Gastroesophageal sphincter (tissue), 4 donors: ENCODE results near the gene ABI2. TPM values are rescaled to one million over a fixed set of nuclear protein-coding genes. Genes with fewer than 3 reads are reported as not detected.
"Not testable (repeated sequence)": the region's sequence is repeated elsewhere in the genome, so short reads cannot be mapped to it uniquely, and the experiment has no call there.

Experiments used
- ATAC-seq: fragments of 150-250 bp; one replicate; pipeline ENCODE4 v1.9.1; 2016; ENCODE audit warnings: mild to moderate bottlenecking, moderate library complexity
- H3K27ac ChIP-seq, 4 donors: fragments of 200-600 bp; sonication (generic) in 3 of 4; 1 replicate in 3 of 4; 2 replicates in 1 of 4; pipeline ENCODE4 v1.5.1; 2016 to 2019
- H3K27me3 ChIP-seq: fragments of 200-600 bp; sonication (generic); one replicate; pipeline ENCODE4 v1.5.1; 2019
- H3K36me3 ChIP-seq, 2 donors: fragments of 200-600 bp; sonication (generic); one replicate each; pipeline ENCODE4 v1.5.1; 2019; ENCODE audit warnings: control low read depth in 1 of 2
- H3K4me1 ChIP-seq, 3 donors: fragments of 200-600 bp; sonication (generic); 1 replicate in 2 of 3; 2 replicates in 1 of 3; pipeline ENCODE4 v1.5.1; 2016 to 2019; ENCODE audit warnings: control low read depth in 2 of 3
- H3K4me3 ChIP-seq, 2 donors: fragments of 200-600 bp; sonication (generic); one replicate each; pipeline ENCODE4 v1.5.1; 2019; ENCODE audit warnings: mild to moderate bottlenecking in 1 of 2, moderate library complexity in 1 of 2
- H3K9me3 ChIP-seq, 3 donors: fragments of 200-600 bp; sonication (generic); one replicate each; pipeline ENCODE4 v1.5.1; 2017 to 2019; ENCODE audit warnings: control low read depth in 2 of 3
- CTCF ChIP-seq, 4 experiments: fragments of 200-600 bp in 2 of 4; fragments of 450-650 bp in 2 of 4; sonication (generic) in 1 of 4; IDR thresholded peaks; one replicate each; pipeline ENCODE4 v1.5.1; 2017 to 2019; ENCODE audit warnings: antibody characterized with exemption in 4 of 4, mild to moderate bottlenecking in 2 of 4, moderate library complexity in 2 of 4
- EP300 ChIP-seq: sonication (generic); formaldehyde crosslinking; IDR thresholded peaks from one replicate; pipeline ENCODE4 v1.6.1; 2017; ENCODE audit warnings: antibody characterized with exemption, mild to moderate bottlenecking
- POLR2A ChIP-seq, 2 donors: fragments of 450-650 bp; IDR thresholded peaks; one replicate each; pipeline ENCODE4 v1.6.1; 2017; ENCODE audit warnings: antibody characterized with exemption in 2 of 2, mild to moderate bottlenecking in 2 of 2, moderate library complexity in 1 of 2
- POLR2AphosphoS5 ChIP-seq: sonication (generic); formaldehyde crosslinking; IDR thresholded peaks from one replicate; pipeline ENCODE4 v1.6.1; 2017; ENCODE audit warnings: antibody characterized with exemption
- WGBS, 2 donors: methylation state at CpG; one replicate each; pipeline ENCODE4 v1.1.5; 2018; ENCODE audit warnings: low coverage in 1 of 2; 5-methylcytosine and 5-hydroxymethylcytosine counted together
- total RNA-seq, 4 donors: library from RNA; depleted of rRNA; stranded (reverse); fragments of >200 nt; gene quantifications; one replicate each; pipeline ENCODE4 v1.1.0, GENCODE V29; 2016

Gene ABI2
- total RNA-seq, 4 donors from 2014 or later = 33.0 to 57.5 (median 45.0) TPM

DNA sequence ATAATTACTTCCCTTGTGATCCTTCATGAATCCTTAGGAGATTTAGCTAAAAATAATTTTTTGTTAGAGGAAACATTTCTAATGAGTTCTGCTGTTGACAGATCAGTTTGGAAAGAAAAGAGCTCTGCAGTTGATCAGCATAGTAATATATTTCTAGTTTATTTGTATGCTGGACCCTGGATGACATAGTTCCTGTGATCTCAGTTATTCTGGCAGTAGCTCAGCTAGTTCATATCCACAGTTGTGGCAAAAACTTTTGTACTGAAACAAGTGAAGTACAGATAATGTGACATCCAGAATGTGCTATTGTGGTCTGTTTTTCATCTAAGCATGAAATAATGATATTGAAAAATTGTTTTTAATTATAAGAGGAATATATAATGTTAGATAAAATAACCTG, 33.7 kb downstream of the ABI2 start:
- no peak for ATAC-seq
- no peak for TF ChIP-seq EP300
- TF ChIP-seq POLR2A (IDR thresholded peaks at IDR 0.05) = no peak
- TF ChIP-seq CTCF (IDR thresholded peaks at IDR 0.05) = no peak
- no peak for TF ChIP-seq POLR2AphosphoS5
- H3K4me1 ChIP-seq = peaks cover 0 to 29% (median 11%) of the 10 kb centered on the region in 3 donors
- no peaks in the 10 kb centered on the region for H3K27me3 ChIP-seq
- H3K9me3 ChIP-seq = no peaks in the 10 kb centered on the region
- H3K36me3 ChIP-seq = no peaks in the 10 kb centered on the region
- peak overlapping the region in 2 of 4 donors; percentile 56 to 59 for H3K27ac ChIP-seq
- no peak overlapping the region for H3K4me3 ChIP-seq

DNA sequence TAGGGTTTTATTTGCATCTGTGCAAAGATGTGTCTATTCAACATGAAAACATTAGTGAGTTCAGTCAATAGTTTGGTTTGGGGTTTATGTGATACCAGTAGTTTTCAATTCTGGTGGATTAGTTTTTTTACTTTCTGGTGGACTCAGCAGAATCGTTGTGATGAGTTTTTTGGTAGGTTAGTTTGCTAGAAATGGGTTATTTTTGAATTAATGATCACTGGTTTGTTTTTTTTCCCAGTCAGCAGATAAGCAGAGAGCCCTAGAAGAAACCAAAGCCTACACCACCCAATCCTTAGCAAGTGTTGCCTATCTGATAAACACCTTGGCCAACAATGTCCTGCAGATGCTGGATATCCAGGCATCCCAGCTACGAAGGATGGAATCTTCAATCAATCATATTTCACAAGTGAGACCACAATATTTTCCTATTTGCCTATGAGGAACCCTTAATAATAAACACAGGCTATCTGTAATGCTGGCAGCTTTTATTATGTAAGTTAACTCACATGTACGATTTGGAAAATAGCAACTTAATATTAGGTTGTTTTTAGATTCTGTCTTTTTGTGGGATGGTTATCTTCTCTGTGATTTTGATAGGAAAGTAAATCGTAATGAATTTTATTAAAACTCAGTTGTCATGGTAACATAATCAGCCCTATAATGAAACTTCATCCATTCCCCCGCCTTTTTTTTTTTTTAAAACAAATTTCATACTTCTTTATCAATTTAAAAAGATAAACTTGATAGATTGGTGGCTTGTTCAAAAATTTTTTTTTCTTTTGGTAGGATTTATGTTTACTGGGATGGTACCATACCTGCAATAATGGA, 38.7 kb downstream of the ABI2 start:
- Histone ChIP-seq H3K36me3 (no peaks in the 10 kb centered on the region), H3K4me1 (peaks cover 0 to 12% (median 3%) of the 10 kb centered on the region in 3 donors), H3K9me3 (no peaks in the 10 kb centered on the region), H3K4me3 (no peak overlapping the region), H3K27ac (no peak overlapping the region), H3K27me3 (no peaks in the 10 kb centered on the region)
- no peak for ATAC-seq
- 89 to 90% methylated on average over 5 of the region's 5 CpGs for WGBS, 2 donors
- TF ChIP-seq POLR2A (IDR thresholded peaks at IDR 0.05) (no peak), CTCF (IDR thresholded peaks at IDR 0.05) (no peak), POLR2AphosphoS5 (no peak), EP300 (no peak)

DNA sequence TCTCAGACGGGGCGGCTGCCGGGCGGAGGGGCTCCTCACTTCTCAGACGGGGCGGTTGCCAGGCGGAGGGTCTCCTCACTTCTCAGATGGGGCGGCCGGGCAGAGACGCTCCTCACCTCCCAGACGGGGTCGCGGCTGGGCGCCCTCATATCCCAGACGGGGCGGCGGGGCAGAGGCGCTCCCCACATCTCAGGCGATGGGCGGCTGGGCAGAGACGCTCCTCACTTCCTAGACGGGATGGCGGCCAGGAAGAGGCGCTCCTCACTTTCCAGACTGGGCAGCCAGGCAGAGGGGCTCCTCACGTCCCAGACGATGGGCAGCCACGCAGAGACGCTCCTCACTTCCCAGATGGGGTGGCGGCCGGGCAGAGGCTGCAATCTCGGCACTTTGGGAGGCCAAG, 44.5 kb downstream of the ABI2 start:
- no CpG with 5 or more reads among the region's 31 CpGs for WGBS, 2 donors
- not testable (repeated sequence) for H3K9me3 ChIP-seq, H3K4me3 ChIP-seq, H3K27me3 ChIP-seq, H3K27ac ChIP-seq, ATAC-seq, H3K4me1 ChIP-seq, H3K36me3 ChIP-seq

GRCh38 chr2:203376173-203376572, 48.0 kb downstream of the ABI2 start:
- H3K4me1 ChIP-seq = no peaks in the 10 kb centered on the region
- no peaks in the 10 kb centered on the region for H3K9me3 ChIP-seq
- no peaks in the 10 kb centered on the region for H3K36me3 ChIP-seq
- ATAC-seq = no peak
- H3K4me3 ChIP-seq = no peak overlapping the region
- H3K27ac ChIP-seq = no peak overlapping the region
- H3K27me3 ChIP-seq = no peaks in the 10 kb centered on the region
- no peak for TF ChIP-seq POLR2A (IDR thresholded peaks at IDR 0.05)
- no peak for TF ChIP-seq CTCF (IDR thresholded peaks at IDR 0.05)
- no peak for TF ChIP-seq EP300
- TF ChIP-seq POLR2AphosphoS5 = no peak

GRCh38 chr2:203379156-203379555, 51.0 kb downstream of the ABI2 start:
- WGBS, 2 donors = 91 to 100% methylated on average over 2 to 3 of the region's 3 CpGs
- no peak for ATAC-seq
- no peaks in the 10 kb centered on the region for H3K4me1 ChIP-seq
- TF ChIP-seq EP300 = no peak
- TF ChIP-seq CTCF (IDR thresholded peaks at IDR 0.05) = no peak
- TF ChIP-seq POLR2AphosphoS5 = no peak
- H3K27me3 ChIP-seq = no peaks in the 10 kb centered on the region
- H3K9me3 ChIP-seq = no peaks in the 10 kb centered on the region
- H3K36me3 ChIP-seq = peaks cover 0 to 5% of the 10 kb centered on the region in 2 donors
- H3K4me3 ChIP-seq = no peak overlapping the region
- H3K27ac ChIP-seq = no peak overlapping the region
